ENCODE measurements around the gene FFAR3.
"Not testable (repeated sequence)": the region's sequence is repeated elsewhere in the genome, so short reads cannot be mapped to it uniquely, and the experiment has no call there.

The FFAR3 gene

DNA sequence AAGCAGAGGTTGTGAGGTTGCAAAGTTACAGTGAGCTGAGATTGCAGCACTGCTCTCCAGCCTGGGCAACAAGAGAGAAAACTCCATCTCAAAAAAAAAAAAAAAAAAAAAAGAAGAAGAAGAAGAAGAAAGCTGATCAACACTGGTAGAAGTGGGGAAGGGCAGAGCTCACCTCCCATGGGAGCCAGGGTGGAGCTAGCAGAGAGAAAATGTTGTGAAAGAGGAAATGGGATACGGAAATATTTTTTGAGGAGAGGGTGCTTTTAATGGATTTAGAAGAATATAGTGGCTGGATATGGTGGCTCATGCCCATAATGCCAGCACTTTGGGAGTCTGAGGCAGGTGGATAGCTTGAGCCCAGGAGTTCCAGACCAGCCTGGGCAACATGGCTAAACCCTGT lies 19.4 kb downstream of the FFAR3 start:
- DNase-seq (ENCODE audit: low read depth in 2 of 2), result no peak

DNA sequence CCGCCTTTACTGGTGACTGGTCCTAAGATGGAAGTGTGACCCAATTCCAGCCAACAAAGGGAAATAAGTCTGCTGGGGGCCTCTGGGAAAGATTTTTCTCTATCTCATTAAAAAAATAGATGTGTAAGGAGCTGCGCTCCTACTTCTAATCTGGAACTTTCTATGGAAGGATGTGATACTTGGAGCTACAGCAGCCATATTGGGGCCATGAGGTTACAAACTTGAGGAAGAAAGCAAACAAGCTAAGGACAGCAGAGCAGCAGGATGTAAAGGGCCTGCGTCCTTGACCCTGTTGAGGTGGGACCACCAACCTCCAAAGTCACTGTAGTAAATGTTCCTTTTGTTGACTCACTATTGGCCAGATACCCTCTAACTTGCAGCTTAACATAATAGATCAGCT lies 20.1 kb downstream of the FFAR3 start:
- DNase-seq (ENCODE audit: low read depth in 2 of 2), result no peak

DNA sequence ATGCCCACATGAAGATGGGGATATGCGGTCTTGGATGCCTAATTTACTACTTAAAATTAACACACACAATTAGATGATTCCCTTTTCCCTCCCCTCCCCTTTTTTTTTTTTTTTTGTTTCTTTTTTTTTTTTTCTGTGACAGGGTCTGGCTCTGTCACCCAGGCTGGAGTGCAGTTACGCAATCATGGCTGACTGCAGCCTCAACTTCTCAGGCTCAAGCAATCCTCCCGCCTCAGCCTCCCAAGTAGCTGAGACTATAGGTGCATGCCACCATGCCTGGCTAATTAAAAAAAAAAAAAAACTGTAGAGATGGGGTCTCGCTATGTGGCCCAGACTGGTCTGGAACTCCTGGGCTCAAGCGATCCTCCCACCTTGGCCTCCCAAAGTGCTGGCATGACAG lies 21.3 kb downstream of the FFAR3 start:
- DNase-seq (ENCODE audit: low read depth in 2 of 2), result not testable (repeated sequence)

DNA sequence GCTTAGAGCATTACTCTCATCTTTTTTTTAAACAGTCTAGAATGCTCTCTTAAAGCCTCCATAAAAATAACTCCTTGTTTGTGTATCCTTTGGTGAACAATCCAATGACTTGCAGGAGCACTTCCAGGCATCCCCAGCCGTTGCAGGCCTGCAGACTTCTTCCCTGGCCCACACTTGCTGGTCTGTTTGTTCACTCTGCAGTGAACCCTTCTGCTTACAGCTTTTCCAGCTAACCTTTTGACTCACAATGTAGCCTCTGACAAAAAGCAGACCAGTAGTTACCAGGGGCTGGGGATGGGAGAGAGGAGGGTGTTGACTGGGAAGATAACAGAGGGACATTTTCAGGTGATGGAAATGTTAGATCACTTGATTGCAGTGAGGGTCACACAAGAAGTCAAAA lies 21.7 kb downstream of the FFAR3 start:
- DNase-seq (ENCODE audit: low read depth in 2 of 2), result no peak

DNA sequence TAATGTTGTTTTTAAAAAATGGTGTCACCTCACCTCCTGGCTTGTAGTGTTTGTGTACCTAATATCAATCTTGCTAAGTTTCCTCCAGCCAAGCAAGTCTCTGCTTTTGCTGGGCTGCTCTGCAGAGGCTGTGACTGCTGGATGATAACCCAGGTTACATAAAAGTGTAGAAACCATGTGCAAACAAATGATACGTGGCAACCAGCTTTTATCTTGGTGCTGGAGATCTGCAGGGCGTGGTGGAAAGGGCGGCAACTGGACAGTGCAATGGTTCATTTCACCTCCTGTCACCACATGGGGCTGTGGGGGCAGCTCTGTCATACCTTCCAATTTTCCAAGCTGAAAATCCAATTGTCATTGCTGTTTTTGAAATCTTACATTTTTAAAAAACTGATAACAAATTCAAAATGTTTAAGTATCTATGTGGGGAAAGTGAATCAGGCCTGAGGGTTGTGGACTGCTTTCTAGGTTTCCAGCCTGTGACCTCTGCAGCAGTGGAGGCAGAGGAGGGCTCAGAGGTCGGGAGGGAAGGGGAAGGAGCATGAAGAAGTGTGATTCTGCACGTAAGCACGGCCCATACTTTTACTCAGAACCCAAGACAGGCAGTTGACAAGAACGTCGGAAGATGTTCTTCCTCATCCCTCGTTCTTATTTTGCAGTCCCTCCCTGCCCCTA lies 22.3 kb downstream of the FFAR3 start:
- no peak for DNase-seq (ENCODE audit: low read depth in 2 of 2)

DNA sequence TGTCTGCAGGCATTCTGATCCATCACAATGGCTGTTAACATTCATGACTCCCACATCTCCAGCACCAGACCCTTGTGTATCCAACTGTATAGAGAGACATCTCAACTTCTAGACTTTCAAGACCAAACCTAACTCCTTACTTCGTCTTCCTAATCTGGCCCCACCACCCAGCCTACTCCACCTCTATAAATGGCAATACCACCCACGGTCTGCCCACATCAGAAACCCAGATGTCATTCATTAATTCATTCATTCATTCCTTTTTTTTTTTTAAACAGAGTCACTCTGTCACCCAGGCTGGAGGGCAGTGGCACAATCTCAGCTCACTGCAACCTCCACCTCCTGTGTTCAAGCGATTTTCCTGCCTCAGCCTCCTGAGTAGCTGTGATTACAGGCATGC lies 23.1 kb downstream of the FFAR3 start:
- no peak for DNase-seq (ENCODE audit: low read depth in 2 of 2)

DNA sequence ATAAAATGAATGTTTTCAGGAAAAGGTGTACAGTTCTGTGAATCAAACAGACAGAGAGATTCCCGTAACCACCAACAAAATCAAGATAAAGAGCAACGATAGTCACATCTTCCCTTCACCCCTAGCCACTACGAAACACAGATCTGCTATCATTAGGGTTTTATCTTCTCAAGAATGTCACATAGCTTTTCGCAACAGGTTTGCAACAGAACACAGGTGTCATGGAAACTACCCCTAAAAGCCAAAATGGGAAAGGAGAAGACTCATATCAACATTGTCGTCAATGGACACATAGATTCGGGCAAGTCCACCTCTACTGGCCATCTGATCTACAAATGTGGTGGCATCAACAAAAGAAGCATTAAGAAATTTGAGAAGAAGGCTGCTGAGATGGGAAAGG lies 23.7 kb downstream of the FFAR3 start:
- no peak for DNase-seq (ENCODE audit: low read depth in 2 of 2)

DNA sequence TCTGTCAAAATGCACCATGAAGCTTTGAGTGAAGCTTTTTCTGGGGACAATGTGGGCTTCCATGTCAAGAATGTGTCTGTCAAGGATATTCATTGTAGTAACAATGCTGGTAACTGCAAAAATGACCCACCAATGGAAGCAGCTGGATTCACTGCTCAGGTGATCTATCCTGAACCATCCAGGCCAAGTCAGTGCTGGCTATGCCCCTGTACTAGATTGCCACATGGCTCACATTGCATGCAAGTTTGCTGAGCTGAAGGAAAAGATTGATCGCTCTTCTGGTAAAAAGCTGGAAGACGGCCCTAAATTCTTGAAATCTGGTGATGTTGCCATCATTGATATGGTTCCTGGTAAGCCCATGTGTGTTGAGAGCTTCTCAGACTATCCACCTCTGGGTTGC lies 25.3 kb downstream of the FFAR3 start:
- no peak for DNase-seq (ENCODE audit: low read depth in 2 of 2)

DNA sequence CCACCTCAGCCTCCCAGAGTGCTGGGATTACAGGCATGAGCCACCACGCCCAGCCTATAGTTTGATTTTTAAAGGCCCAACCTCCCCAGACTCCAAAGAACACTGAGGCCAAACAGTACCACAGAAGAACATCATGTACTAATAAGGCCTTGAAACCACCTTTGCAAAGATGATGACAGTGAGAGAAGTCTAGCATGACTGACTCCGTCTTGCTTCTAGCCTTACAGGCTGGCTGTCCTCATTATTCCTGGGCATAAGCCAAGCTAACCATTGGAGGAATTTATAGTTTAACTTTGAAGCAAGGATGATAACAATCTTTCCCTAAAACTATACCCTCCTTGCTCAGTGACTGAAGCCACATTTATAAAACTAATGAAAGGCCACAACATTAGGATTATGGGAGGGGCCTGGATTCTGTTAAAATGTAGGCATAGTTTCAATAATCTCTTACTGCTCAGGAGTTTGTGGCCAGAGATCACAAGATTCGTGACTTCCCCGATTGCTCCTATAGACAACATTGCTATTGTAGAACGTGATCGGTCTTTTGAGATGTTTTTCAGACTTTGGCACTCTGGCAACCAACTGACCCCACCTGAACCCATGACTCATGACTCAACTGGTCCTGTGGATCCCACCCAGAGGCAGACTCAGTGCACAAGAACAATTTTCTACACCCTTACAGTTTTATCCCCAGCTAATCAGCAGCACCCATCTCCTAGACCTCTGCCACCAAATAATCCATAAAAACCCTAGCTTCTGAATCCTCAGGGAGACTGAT lies 30.2 kb downstream of the FFAR3 start:
- DNase-seq (ENCODE audit: low read depth in 2 of 2), result no peak

DNA sequence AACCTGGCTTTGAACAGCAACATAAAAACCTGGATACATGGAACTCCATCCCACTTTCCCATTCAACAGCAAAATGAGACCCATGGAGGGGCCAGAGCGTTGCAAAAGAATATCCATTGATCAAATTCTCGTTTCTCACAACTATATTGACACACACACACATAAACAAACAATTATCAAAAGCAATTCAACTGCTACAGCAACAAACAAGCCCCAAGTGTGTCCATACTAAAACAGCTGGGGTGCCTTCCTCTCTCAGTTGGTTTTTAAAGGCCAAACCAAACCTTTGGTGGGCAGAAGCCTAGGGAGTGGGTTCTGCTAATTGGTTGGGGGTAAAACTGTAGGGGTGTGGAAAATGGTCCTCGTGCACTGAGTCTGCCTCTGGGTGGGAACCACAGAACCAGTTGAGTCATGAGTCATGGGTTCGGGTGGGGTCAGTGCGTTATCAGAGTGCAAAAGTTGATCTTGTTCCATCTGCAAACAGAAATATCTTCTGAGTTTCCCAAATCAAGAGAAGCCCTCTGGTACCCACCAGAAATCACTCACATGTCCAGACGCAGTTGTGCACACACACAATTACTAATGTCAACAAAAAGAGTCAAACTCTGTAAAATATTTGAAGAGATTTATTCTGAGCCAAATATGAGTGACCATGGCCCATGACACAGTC lies 31.1 kb downstream of the FFAR3 start:
- no peak for DNase-seq (ENCODE audit: low read depth in 2 of 2)

DNA sequence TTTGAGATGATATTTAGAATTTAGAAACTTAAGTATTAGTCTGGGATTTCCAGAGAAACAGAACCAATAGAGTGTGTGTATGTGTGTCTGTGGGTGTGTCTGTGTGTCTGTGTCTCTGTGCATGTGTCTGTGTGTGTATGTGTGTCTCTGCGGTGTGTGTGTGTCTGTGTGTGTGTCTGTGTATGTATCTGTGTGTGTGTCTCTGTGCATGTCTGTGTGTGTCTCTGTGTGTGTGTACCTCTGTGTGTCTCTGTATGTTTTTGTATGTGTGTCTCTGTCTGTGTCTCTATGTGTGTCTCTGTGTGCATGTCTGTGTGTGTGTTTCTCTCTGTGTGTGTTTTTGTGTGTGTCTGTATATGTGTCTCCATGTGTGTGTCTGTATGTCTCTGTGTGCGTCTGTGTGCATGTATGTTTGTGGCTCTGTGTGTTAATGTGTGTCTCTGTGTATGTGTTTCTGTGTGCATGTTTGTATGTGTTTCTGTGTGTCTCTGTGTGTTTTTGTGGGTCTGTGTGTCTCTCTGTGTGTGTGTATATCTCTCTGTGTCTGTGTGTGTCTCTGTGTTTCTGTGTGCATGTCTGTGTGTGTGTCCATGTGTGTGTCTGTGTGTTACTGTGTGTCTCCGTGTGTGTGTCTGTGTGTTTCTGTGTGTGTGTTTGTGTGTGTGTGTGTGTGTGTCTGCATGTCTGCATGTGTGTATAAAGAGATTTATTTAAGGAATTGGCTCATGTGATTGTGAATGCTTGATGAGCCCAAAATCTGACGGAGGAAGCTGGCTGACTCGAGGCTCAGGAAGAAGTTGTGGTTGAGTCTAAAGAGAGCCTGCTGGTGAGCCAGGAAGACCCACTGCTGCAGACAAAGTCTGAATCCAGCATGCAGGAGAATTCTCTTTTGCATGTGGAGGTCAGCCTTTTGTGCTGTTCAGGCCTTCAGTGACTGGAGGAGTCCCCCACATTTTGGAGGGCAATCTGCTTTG lies 34.8 kb downstream of the FFAR3 start:
- no peak for DNase-seq (ENCODE audit: low read depth in 2 of 2)

DNA sequence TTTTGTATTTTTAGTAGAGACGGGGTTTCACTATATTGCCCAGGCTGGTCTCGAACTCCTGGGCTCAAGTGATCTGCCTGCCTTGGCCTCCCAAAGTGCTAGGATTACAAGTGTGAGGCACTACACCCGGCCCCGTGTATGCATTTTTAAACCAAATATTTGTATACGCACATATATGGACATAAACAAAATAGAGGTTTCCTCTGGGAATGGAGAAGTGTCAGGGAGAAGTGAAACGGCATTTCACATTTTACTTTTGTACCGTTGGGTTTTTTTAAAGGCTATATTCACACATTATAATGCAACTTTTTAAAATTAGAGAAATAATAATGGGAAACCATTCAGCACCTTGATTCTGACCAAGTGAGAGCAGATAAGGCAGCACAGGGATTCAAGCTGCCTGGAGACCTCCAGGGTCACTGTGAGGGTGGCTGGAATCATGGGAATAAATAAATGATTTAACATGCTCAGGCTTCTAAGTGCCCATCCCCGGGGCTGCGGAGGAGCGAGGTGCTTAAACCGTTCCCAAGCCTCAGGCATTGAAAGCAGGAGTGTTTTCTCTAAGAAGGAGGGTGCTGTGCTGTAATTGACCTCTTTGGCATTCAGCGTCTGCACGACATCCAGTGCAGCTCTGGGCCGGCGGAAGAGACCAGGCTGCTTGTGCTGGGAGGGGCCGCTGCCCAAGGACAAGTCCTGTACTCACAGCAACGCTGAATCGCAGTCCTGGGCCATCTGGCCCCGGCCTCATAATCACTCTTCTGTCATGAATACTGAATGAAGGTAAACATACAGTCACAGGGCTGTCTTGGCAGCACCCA lies 37.3 kb downstream of the FFAR3 start:
- no peak for DNase-seq (ENCODE audit: low read depth in 2 of 2)

DNA sequence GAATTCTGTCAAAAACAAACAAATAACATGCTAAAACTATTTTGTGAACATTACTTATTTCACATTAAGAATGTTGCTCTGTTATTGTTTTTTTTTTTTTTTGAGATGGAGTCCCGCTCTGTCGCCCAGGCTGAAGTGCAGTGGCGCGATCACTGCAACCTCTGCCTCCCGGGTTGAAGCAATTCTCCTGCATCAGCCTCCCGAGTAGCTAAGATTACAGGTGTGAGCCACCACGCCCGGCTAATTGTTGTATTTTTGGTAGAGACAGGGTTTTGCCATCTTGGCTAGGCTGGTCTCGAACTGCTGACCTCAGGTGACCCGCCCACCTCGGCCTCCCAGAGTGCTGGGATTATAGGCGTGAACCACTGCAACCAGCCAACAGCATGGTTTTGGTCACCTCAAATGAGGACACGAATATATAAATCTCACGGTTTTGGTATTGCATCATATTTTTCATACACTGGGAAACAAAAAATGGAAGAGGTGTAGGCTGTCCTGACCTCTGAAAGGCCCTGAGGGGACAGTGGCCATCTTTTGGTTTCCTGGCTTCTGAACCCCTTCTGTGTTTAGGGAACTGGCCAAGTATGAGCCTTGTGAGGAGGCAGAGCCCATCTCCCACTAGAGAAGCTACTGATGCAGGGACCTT lies 38.1 kb downstream of the FFAR3 start:
- no peak for DNase-seq (ENCODE audit: low read depth in 2 of 2)

DNA sequence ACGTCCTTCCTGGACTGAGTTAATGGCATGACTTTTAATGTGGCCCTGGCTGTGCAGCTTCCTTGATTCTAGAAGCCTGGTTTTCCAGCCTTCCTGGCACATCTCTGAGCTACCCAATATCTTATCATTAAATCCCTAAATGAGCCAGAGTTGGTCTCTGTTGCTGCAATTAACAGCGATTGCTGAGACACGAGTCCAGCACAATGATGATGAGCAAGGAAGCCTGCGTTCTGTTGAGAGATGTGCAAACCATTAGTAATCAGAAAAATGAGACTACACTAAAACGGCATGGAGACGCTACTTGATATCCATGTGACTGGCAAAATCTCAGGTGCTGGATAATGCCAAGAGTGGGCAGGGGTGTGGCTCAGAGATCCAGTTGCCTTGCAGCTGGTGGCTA lies 38.8 kb downstream of the FFAR3 start:
- DNase-seq (ENCODE audit: low read depth in 2 of 2), result no peak

DNA sequence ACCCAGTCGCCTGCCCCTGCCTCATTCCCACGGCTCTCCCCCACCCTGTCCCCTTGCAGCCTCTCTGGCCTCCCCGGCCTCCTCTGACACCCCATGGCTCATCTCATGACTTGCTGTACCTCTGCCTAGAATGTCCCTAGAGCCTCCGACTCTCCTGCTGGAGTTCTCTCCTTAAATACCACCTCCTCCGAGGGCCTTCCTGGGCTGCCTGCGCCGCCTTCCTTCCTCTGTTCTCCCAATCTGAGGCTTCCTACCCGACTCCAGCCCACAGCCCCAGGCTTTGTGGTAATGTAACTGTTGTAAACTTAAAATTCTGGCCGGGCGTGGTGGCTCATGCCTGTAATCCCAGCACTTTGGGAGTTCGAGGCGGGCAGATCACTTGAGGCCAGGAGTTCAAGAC lies 40.3 kb downstream of the FFAR3 start:
- DNase-seq (ENCODE audit: low read depth in 2 of 2), result no peak

DNA sequence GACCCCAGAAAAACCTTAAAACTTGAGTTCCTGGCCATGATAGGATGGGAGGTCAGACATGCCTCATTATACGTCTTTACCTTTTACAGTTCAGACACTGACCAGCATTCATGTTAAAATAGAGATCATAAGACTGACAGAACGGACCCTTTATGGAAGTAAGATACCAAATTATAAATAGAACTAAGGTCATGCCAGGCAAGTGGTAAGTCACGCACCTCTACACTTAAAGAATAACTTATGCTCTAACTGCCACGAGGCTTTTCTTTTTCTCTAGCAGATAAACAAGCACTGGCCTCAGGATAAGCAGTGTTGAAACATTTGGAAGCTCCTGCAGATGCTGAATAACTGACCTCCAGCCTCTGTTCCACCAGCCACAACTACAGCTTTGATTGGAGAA lies 41.0 kb downstream of the FFAR3 start:
- no peak for DNase-seq (ENCODE audit: low read depth in 2 of 2)

DNA sequence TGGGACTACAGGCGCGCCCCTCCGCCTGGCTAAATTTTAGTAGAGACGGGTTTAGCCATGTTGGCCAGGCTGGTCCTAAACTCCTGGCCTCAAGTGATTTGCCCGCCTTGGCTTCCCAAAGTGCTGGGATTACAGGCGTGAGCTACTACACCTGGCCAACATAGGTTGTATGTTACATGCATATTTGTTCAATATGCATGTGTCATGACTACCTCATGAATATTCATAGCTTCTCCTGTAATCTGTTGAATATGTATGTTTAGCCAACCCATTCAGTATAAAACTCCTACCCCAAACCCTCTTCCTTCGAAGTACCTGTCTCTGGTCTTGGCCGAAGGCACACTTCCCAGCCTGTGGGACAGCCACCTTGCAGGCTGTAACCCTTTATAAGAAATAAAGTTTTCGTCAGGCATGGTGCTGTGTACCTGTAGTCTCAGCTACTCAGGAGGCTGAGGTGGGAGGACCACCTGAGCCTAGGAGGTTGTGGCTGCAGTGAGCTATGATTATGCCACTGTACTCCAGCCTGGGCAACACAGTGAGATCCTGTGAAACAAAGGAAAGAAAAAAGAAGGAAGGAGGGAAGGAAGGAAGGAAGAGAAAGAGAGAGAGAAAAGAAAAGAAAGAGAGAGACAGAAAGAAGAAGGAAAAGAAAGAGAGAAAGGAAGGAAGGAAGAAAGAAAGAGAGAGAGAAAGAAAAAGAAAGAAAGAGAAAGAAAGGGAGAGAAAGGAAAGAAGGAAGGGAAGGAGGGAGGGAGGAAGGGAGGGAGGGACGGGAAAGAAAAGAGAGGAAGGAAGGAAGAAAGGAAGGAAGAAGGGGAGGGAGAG lies 41.9 kb downstream of the FFAR3 start:
- DNase-seq (ENCODE audit: low read depth in 2 of 2), result no peak

DNA sequence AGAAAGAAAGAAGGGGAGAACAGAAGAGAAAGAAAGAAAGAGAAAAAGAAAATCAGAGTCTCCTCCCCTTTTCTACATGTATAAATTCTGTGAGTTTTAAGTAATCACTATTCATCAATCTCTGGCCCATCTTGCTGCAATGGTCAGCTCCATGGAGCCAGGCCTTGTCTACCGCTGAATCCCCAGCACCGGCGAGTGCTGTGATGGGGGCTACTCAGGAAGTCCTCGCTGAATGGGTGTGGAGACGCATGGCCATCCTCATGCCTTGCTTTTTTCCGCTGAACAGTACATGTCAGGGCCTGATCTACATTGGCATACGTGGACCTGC lies 42.5 kb downstream of the FFAR3 start:
- no peak for DNase-seq (ENCODE audit: low read depth in 2 of 2)

DNA sequence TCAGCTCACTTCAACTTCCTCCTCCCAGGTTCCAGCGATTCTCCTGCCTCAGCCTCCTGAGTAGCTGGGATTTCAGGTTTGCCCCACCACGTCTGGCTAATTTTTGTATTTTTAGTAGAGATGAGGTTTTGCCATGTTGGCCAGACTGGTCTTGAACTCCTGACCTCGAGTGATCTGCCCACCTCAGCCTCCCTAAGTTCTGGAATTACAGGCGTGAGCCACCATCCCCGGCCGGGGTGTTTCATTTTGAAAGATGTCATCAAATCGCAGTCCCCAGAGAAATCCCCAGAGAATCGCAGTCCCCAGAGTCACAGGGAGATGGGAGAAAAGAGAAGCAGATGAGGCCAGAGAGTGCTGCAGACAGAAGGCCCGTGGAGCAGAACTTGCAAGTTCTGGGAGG lies 43.2 kb downstream of the FFAR3 start:
- DNase-seq (ENCODE audit: low read depth in 2 of 2), result not testable (repeated sequence)

Data from fibroblast of skin of left quadriceps (primary cell).